ENCODE data around the gene C2CD2L. TPM values are rescaled to one million over a fixed set of nuclear protein-coding genes. Genes with fewer than 3 reads are reported as not detected.
A peak's percentile ranks its signal among the peaks of the same experiment; 100 is the strongest.
"Not testable (repeated sequence)": the region's sequence is repeated elsewhere in the genome, so short reads cannot be mapped to it uniquely, and the experiment has no call there.

The C2CD2L gene
- total RNA-seq, 2 donors from 2014 or later = 21.0 to 21.1 TPM

GRCh38 chr11:119125821-119126220 lies 18.7 kb downstream of the C2CD2L start:
- Mint-ChIP-seq H3K4me1 (ENCODE audit: low read depth) (peaks cover 31% of the 10 kb centered on the region), H3K9me3 (no peaks in the 10 kb centered on the region), H3K27me3 (ENCODE audit: low read depth) (no peaks in the 10 kb centered on the region), H3K27ac (no peak overlapping the region), H3K36me3 (ENCODE audit: insufficient read depth in 2 of 2) (peaks cover 2 to 14% of the 10 kb centered on the region in 2 donors), H3K4me3 (no peak overlapping the region)
- ATAC-seq (replicated peaks in 1 of 2) (no peak), DNase-seq (no peak)

- ATAC-seq (replicated peaks in 1 of 2) (no peak), DNase-seq (no peak)
- Mint-ChIP-seq H3K36me3 (ENCODE audit: insufficient read depth in 2 of 2) (peaks cover 2 to 14% of the 10 kb centered on the region in 2 donors), H3K4me1 (ENCODE audit: low read depth) (peaks cover 26% of the 10 kb centered on the region), H3K4me3 (no peak overlapping the region), H3K27me3 (ENCODE audit: low read depth) (no peaks in the 10 kb centered on the region), H3K27ac (peak overlapping the region; percentile 18), H3K9me3 (no peaks in the 10 kb centered on the region)
Observed at GRCh38 chr11:119126675-119127268, 19.6 kb downstream of the C2CD2L start.

- DNase-seq = no peak
- no peak overlapping the region for H3K27ac Mint-ChIP-seq
Observed at GRCh38 chr11:119130662-119131061, 23.5 kb downstream of the C2CD2L start.

GRCh38 chr11:119134389-119134978 lies 27.3 kb downstream of the C2CD2L start:
- peaks cover 6 to 11% of the 10 kb centered on the region in 2 donors for H3K36me3 Mint-ChIP-seq (ENCODE audit: insufficient read depth in 2 of 2)

More at GRCh38 chr11:119130662-119131061, 23.5 kb downstream of the C2CD2L start:
- peaks cover 10% of the 10 kb centered on the region for H3K4me1 Mint-ChIP-seq (ENCODE audit: low read depth)
- peaks cover 6 to 18% of the 10 kb centered on the region in 2 donors for H3K36me3 Mint-ChIP-seq (ENCODE audit: insufficient read depth in 2 of 2)
- H3K27me3 Mint-ChIP-seq (ENCODE audit: low read depth) = no peaks in the 10 kb centered on the region
- no peak overlapping the region for H3K4me3 Mint-ChIP-seq
- no peaks in the 10 kb centered on the region for H3K9me3 Mint-ChIP-seq
- no peak for ATAC-seq (replicated peaks in 1 of 2)

GRCh38 chr11:119139276-119139675 lies 32.1 kb downstream of the C2CD2L start:
- not testable (repeated sequence) for H3K4me1 Mint-ChIP-seq (ENCODE audit: low read depth); H3K4me3 Mint-ChIP-seq; H3K27me3 Mint-ChIP-seq (ENCODE audit: low read depth); H3K9me3 Mint-ChIP-seq; ATAC-seq (replicated peaks in 1 of 2); H3K36me3 Mint-ChIP-seq (ENCODE audit: insufficient read depth in 2 of 2); DNase-seq; H3K27ac Mint-ChIP-seq

More at GRCh38 chr11:119134389-119134978, 27.3 kb downstream of the C2CD2L start:
- no peaks in the 10 kb centered on the region for H3K9me3 Mint-ChIP-seq
- no peaks in the 10 kb centered on the region for H3K27me3 Mint-ChIP-seq (ENCODE audit: low read depth)
- ATAC-seq (replicated peaks in 1 of 2) (no peak), DNase-seq (no peak)
- H3K4me3 Mint-ChIP-seq = no peak overlapping the region
- H3K4me1 Mint-ChIP-seq (ENCODE audit: low read depth) = no peaks in the 10 kb centered on the region
- H3K27ac Mint-ChIP-seq = no peak overlapping the region

- H3K36me3 Mint-ChIP-seq (ENCODE audit: insufficient read depth in 2 of 2) = no peaks in the 10 kb centered on the region
- peaks cover 14% of the 10 kb centered on the region for H3K4me1 Mint-ChIP-seq (ENCODE audit: low read depth)
- peaks cover 33% of the 10 kb centered on the region for H3K27me3 Mint-ChIP-seq (ENCODE audit: low read depth)
- H3K4me3 Mint-ChIP-seq = no peak overlapping the region
- peak in 1 of 2 donors; percentile 44 for ATAC-seq (replicated peaks in 1 of 2)
- no peak overlapping the region for H3K27ac Mint-ChIP-seq
- peak; percentile 20 to 36 for DNase-seq
- H3K9me3 Mint-ChIP-seq = no peaks in the 10 kb centered on the region
Observed at GRCh38 chr11:119144825-119145486, 37.8 kb downstream of the C2CD2L start.

GRCh38 chr11:119145551-119145950 lies 38.4 kb downstream of the C2CD2L start:
- H3K27ac Mint-ChIP-seq = no peak overlapping the region
- no peaks in the 10 kb centered on the region for H3K36me3 Mint-ChIP-seq (ENCODE audit: insufficient read depth in 2 of 2)
- peaks cover 39% of the 10 kb centered on the region for H3K27me3 Mint-ChIP-seq (ENCODE audit: low read depth)
- no peak overlapping the region for H3K4me3 Mint-ChIP-seq
- peaks cover 14% of the 10 kb centered on the region for H3K4me1 Mint-ChIP-seq (ENCODE audit: low read depth)
- ATAC-seq (replicated peaks in 1 of 2) (no peak), DNase-seq (no peak)
- no peaks in the 10 kb centered on the region for H3K9me3 Mint-ChIP-seq

- Mint-ChIP-seq H3K4me3 (peak overlapping the region; percentile 29 to 79), H3K9me3 (no peaks in the 10 kb centered on the region), H3K27me3 (ENCODE audit: low read depth) (peaks cover 51% of the 10 kb centered on the region), H3K27ac (no peak overlapping the region), H3K4me1 (ENCODE audit: low read depth) (peaks cover 14% of the 10 kb centered on the region), H3K36me3 (ENCODE audit: insufficient read depth in 2 of 2) (no peaks in the 10 kb centered on the region)
- peak in 1 of 2 donors; percentile 8 for ATAC-seq (replicated peaks in 1 of 2)
- no peak for DNase-seq
Observed at GRCh38 chr11:119147604-119148333, 40.6 kb downstream of the C2CD2L start.

GRCh38 chr11:119148720-119149017 lies 41.5 kb downstream of the C2CD2L start:
- ATAC-seq (replicated peaks in 1 of 2) (no peak), DNase-seq (no peak)
- H3K4me1 Mint-ChIP-seq (ENCODE audit: low read depth) = peaks cover 14% of the 10 kb centered on the region
- peak overlapping the region; percentile 67 to 79 for H3K4me3 Mint-ChIP-seq
- H3K27ac Mint-ChIP-seq = no peak overlapping the region
- no peaks in the 10 kb centered on the region for H3K9me3 Mint-ChIP-seq
- no peaks in the 10 kb centered on the region for H3K36me3 Mint-ChIP-seq (ENCODE audit: insufficient read depth in 2 of 2)
- H3K27me3 Mint-ChIP-seq (ENCODE audit: low read depth) = peaks cover 54% of the 10 kb centered on the region

GRCh38 chr11:119149018-119149785 lies 42.1 kb downstream of the C2CD2L start, which contains the start of gene ABCG4:
Gene ABCG4 (plus strand): TSS chr11:119149052. CDS start chr11:119149966, 914 bp downstream.
- H3K27me3 Mint-ChIP-seq (ENCODE audit: low read depth) = peaks cover 52% of the 10 kb centered on the region
- H3K36me3 Mint-ChIP-seq (ENCODE audit: insufficient read depth in 2 of 2) = no peaks in the 10 kb centered on the region
- H3K4me1 Mint-ChIP-seq (ENCODE audit: low read depth) = peaks cover 14% of the 10 kb centered on the region
- H3K27ac Mint-ChIP-seq = no peak within 1 kb of the TSS
- ATAC-seq (replicated peaks in 1 of 2) (peak; percentile 75 to 80), DNase-seq (peak; percentile 32 to 49)
- peak within 1 kb of the TSS; percentile 67 to 79 for H3K4me3 Mint-ChIP-seq
- no peaks in the 10 kb centered on the region for H3K9me3 Mint-ChIP-seq

- DNase-seq (no peak), ATAC-seq (replicated peaks in 1 of 2) (no peak)
- Mint-ChIP-seq H3K9me3 (no peaks in the 10 kb centered on the region), H3K4me1 (ENCODE audit: low read depth) (peaks cover 14% of the 10 kb centered on the region), H3K27ac (no peak overlapping the region), H3K4me3 (peak overlapping the region in 1 of 2 donors; percentile 59), H3K36me3 (ENCODE audit: insufficient read depth in 2 of 2) (no peaks in the 10 kb centered on the region), H3K27me3 (ENCODE audit: low read depth) (peaks cover 52% of the 10 kb centered on the region)
Observed at GRCh38 chr11:119149786-119150275, 42.7 kb downstream of the C2CD2L start.

GRCh38 chr11:119152043-119152442 lies 44.9 kb downstream of the C2CD2L start:
- no peak for DNase-seq
- H3K9me3 Mint-ChIP-seq = no peaks in the 10 kb centered on the region
- no peak overlapping the region for H3K4me3 Mint-ChIP-seq
- ATAC-seq (replicated peaks in 1 of 2) = no peak
- H3K36me3 Mint-ChIP-seq (ENCODE audit: insufficient read depth in 2 of 2) = no peaks in the 10 kb centered on the region
- H3K4me1 Mint-ChIP-seq (ENCODE audit: low read depth) = peaks cover 18% of the 10 kb centered on the region
- H3K27ac Mint-ChIP-seq = no peak overlapping the region
- peaks cover 46% of the 10 kb centered on the region for H3K27me3 Mint-ChIP-seq (ENCODE audit: low read depth)
